OCI-LY7 (cell line): ENCODE measurements around the gene ZNF160. TPM values are rescaled to one million over a fixed set of nuclear protein-coding genes. Genes with fewer than 3 reads are reported as not detected.

Experiments used
- Bru-seq: library from RNA; stranded (reverse); fragments of 400-500 nt; gene quantifications from one replicate; lab custom pipeline; 2021; lab: Mats Ljungman, UMichigan
- BruChase-seq, 2 experiments: library from RNA; stranded (reverse); fragments of 400-500 nt; gene quantifications; one replicate each; lab custom pipeline; 2021; lab: Mats Ljungman, UMichigan
- BruUV-seq: library from RNA; stranded (reverse); fragments of 400-500 nt; replicated peaks from 2 replicates; lab custom pipeline; 2021; lab: Mats Ljungman, UMichigan
- CTCF ChIA-PET: fragments of 300-600 bp; sonication (Branson Sonifier 250); formaldehyde crosslinking; loops from one replicate; lab custom pipeline; 2022; ENCODE audit warnings: antibody characterized with exemption; ENCODE audit not compliant: unreplicated experiment; lab: Charles Lee
- POLR2A ChIA-PET: fragments of 300-600 bp; sonication (Branson Sonifier 250); formaldehyde crosslinking; loops from one replicate; lab custom pipeline; 2022; ENCODE audit warnings: antibody characterized with exemption; lab: Charles Lee
- DNase-seq: peaks from one replicate; pipeline ENCODE4 v3.0.0-alpha.2; 2015; ENCODE audit warnings: low spot score
- H2AFZ ChIP-seq: fragments of 200-600 bp; sonication (generic), shearing (Covaris generic); 2 replicates; pipeline ENCODE4 v1.6.1; 2014; ENCODE audit warnings: mild to moderate bottlenecking, antibody characterized with exemption, low read length, moderate library complexity
- H3K27ac ChIP-seq: fragments of 200-600 bp; sonication (generic); 2 replicates; pipeline ENCODE4 v1.5.1; 2014; ENCODE audit warnings: mixed run types, low read depth, mild to moderate bottlenecking, moderate library complexity, low read length, inconsistent platforms; ENCODE audit not compliant: poor library complexity, severe bottlenecking
- H3K36me3 ChIP-seq: fragments of 200-600 bp; sonication (generic); 2 replicates; pipeline ENCODE4 v1.6.1; 2014; ENCODE audit warnings: mild to moderate bottlenecking, antibody characterized with exemption, low read length, moderate library complexity, mixed read lengths; ENCODE audit not compliant: insufficient read depth
- H3K4me1 ChIP-seq: fragments of 200-600 bp; sonication (generic); 2 replicates; pipeline ENCODE4 v1.5.1; 2014; ENCODE audit warnings: mild to moderate bottlenecking, low read length; ENCODE audit not compliant: insufficient read depth, poor library complexity, severe bottlenecking
- H3K4me2 ChIP-seq: fragments of 200-600 bp; sonication (generic); 2 replicates; pipeline ENCODE4 v1.6.1; 2014; ENCODE audit warnings: mild to moderate bottlenecking, low read length
- H3K4me3 ChIP-seq: fragments of 200-600 bp; sonication (generic); 2 replicates; pipeline ENCODE4 v1.5.1; 2014; ENCODE audit warnings: mild to moderate bottlenecking, low read depth, low read length; ENCODE audit not compliant: poor library complexity, severe bottlenecking
- H3K79me2 ChIP-seq: fragments of 200-600 bp; sonication (generic); 2 replicates; pipeline ENCODE4 v1.6.1; 2016; ENCODE audit warnings: low read depth, mild to moderate bottlenecking, low read length, moderate library complexity, mixed read lengths; ENCODE audit not compliant: insufficient read depth
- H3K9me2 ChIP-seq: fragments of 200-600 bp; sonication (generic); 2 replicates; pipeline ENCODE4 v1.6.1; 2016; ENCODE audit warnings: mild to moderate bottlenecking, low read length, mixed read lengths; ENCODE audit not compliant: insufficient read depth
- H3K9me3 ChIP-seq: fragments of 200-600 bp; sonication (generic); 2 replicates; pipeline ENCODE4 v1.6.1; 2014; ENCODE audit warnings: mild to moderate bottlenecking, mixed run types, low read length, mixed read lengths
- H4K20me1 ChIP-seq: fragments of 200-600 bp; sonication (generic); 2 replicates; pipeline ENCODE4 v1.6.1; 2014; ENCODE audit warnings: mild to moderate bottlenecking, antibody characterized with exemption, low read length, moderate library complexity, mixed read lengths; ENCODE audit not compliant: insufficient read depth
- EZH2phosphoT487 ChIP-seq: fragments of 200-600 bp; sonication (generic); IDR thresholded peaks from 2 replicates; pipeline ENCODE4 v1.6.1; 2018; ENCODE audit warnings: low read depth, borderline replicate concordance, mild to moderate bottlenecking, mixed run types, antibody characterized with exemption, low read length, moderate library complexity, mixed read lengths
- intact Hi-C: fragments of 100-400 bp; cut with micrococcal nuclease; formaldehyde crosslinking; loops from one replicate; pipeline ENCODE4 v1.10.0; 2022; ENCODE audit not compliant: unreplicated experiment
- long read RNA-seq: library from polyadenylated mRNA; stranded (forward); transcript quantifications from one replicate; pipeline ENCODE4 v2.0.0, GENCODE V29; 2022
- total RNA-seq, 2 experiments: library from RNA; depleted of rRNA in 1 of 2; stranded (reverse); fragments of >200 nt in 1 of 2; shearing (Covaris generic) in 1 of 2; gene quantifications; 2 replicates each; pipeline ENCODE4 v1.2.3, GENCODE V29; 2014 to 2022
- TF ChIP-seq, protein P1 (sequence below): fragments of 200-600 bp; sonication (generic); conservative IDR thresholded peaks from 2 replicates; pipeline ENCODE4 v1.5.1; 2014; ENCODE audit warnings: mild to moderate bottlenecking, antibody characterized with exemption, low read length, moderate library complexity, mixed read lengths

Gene ZNF160
- 18.8 and 19.7 TPM in 2 replicates for total RNA-seq (2014; rRNA removed; shearing (Covaris generic))
- 35.5 and 40.4 TPM in 2 replicates for total RNA-seq (2022)
- Bru-seq, nascent RNA: percentile 75 among the genes with signal in this experiment
- BruChase-seq, experiment 1, labeled RNA remaining after a 6-hour chase: percentile 75 among the genes with signal in this experiment
- percentile 75 among the genes with signal in this experiment for BruChase-seq, experiment 2, labeled RNA remaining after a 2-hour chase
- long read RNA-seq, full-length matches to known transcripts: 19 of 34 reads
- long read RNA-seq, partial matches to known transcripts: 1 of 34 reads
- long read RNA-seq, other reads (novel, unspliced or antisense): 14 of 34 reads

DNA sequence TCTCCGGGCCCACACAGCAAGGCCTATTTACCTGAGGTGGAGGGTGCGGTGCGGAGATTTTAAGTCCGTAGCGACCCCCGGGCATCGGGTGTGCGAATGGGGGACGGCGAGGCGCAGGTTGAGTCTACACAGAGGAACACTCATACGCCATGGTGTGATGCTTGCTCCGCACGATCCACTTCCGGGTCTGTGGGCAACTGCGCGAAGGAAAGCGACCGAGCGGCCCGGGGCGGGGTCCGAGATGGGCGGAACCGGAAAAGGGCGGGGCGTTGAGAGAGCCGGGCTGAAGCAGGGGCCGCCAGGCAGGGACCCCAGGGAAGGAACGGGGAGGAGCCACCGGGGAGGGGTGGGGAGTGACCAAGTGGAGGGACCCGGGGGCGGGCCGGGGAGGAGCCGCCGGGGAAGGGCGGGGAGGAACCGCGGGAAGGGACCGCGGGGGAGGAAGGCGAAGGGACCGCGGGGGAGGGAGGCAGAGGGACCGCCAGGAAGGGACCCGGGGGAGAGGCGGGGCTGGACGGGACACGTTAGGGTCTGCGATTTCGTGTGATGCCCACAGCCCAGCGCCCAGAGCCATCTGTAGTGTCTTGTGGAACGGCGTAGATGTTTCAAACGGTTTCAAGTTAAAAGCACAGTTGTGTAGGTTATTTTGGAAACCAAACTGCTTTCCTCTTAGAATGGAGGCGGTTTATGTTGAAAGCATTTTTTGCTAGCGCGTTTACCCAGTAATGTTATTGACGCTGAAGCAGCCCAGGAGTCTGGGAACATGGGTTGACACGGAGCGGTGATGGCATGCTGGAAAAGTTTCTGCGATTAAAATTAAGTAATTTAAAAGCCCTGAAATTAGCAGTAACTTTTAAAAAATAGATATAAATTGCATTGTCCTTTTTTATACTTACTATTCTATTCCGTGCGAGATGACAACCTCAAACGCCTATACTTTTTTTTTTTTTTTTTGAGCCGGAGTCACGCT lies at the start of gene ZNF160:
ZNF160 (minus strand) TSS at position 189 of the 970 bp plus-strand sequence. CDS start 17,146 bp downstream, outside the sequence.
- DNase-seq: peak; percentile 96
- Histone ChIP-seq H3K4me1 (peaks cover 16% of the 10 kb centered on the region), H3K9me3 (no peaks in the 10 kb centered on the region), H4K20me1 (no peaks in the 10 kb centered on the region), H3K4me3 (peak within 1 kb of the TSS; percentile 99), H3K9me2 (no peaks in the 10 kb centered on the region), H2AFZ (peak within 1 kb of the TSS; percentile 92), H3K27ac (peak within 1 kb of the TSS; percentile 60), H3K79me2 (peaks cover 36% of the 10 kb centered on the region; the same call in 1 of the 2 replicates), H3K36me3 (peaks cover 18% of the 10 kb centered on the region), H3K4me2 (peak within 1 kb of the TSS; percentile 91)
- ChIA-PET CTCF (no interaction called here), POLR2A (no interaction called here)
- TF ChIP-seq, protein P1, sequence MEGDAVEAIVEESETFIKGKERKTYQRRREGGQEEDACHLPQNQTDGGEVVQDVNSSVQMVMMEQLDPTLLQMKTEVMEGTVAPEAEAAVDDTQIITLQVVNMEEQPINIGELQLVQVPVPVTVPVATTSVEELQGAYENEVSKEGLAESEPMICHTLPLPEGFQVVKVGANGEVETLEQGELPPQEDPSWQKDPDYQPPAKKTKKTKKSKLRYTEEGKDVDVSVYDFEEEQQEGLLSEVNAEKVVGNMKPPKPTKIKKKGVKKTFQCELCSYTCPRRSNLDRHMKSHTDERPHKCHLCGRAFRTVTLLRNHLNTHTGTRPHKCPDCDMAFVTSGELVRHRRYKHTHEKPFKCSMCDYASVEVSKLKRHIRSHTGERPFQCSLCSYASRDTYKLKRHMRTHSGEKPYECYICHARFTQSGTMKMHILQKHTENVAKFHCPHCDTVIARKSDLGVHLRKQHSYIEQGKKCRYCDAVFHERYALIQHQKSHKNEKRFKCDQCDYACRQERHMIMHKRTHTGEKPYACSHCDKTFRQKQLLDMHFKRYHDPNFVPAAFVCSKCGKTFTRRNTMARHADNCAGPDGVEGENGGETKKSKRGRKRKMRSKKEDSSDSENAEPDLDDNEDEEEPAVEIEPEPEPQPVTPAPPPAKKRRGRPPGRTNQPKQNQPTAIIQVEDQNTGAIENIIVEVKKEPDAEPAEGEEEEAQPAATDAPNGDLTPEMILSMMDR: no peak
- TF ChIP-seq EZH2phosphoT487: no peak
- intact Hi-C loops: no loop called here
- no TSS peak for BruUV-seq

GRCh38 chr19:53147645-53148044 lies 44.4 kb upstream of the ZNF160 start:
- ChIA-PET CTCF (no interaction called here), POLR2A (no interaction called here)
- no TSS peak for BruUV-seq
- Histone ChIP-seq H3K9me2 (no peaks in the 10 kb centered on the region), H2AFZ (no peak overlapping the region), H3K9me3 (peaks cover 42% of the 10 kb centered on the region), H3K4me1 (no peaks in the 10 kb centered on the region), H3K79me2 (no peaks in the 10 kb centered on the region), H3K4me2 (no peak overlapping the region), H3K27ac (no peak overlapping the region), H4K20me1 (no peaks in the 10 kb centered on the region), H3K36me3 (peaks cover 91% of the 10 kb centered on the region), H3K4me3 (no peak overlapping the region)
- intact Hi-C loops: no loop called here
- TF ChIP-seq EZH2phosphoT487: no peak
- TF ChIP-seq, protein P1: no peak
- DNase-seq: no peak
